Neural crest cell (in vitro differentiated cells): ENCODE results near the gene BRD3OS. TPM values are rescaled to one million over a fixed set of nuclear protein-coding genes. Genes with fewer than 3 reads are reported as not detected.
A peak's percentile ranks its signal among the peaks of the same experiment; 100 is the strongest.
"Not testable (repeated sequence)": the region's sequence is repeated elsewhere in the genome, so short reads cannot be mapped to it uniquely, and the experiment has no call there.

Experiments
- DNase-seq: peaks from one replicate; pipeline ENCODE4 v3.0.0; 2021; ENCODE audit warnings: low read depth, mixed read lengths, low spot score
- H3K27ac Mint-ChIP-seq: one replicate; pipeline ENCODE4 v1.8.0; 2021; ENCODE audit warnings: mild to moderate bottlenecking, mixed read lengths; ENCODE audit not compliant: unreplicated experiment
- H3K27me3 Mint-ChIP-seq: 2 replicates; pipeline ENCODE4 v1.8.0; 2021; ENCODE audit warnings: low read depth, mild to moderate bottlenecking, mixed read lengths
- H3K36me3 Mint-ChIP-seq: 2 replicates; pipeline ENCODE4 v1.8.0; 2021; ENCODE audit warnings: low read depth, mild to moderate bottlenecking, mixed read lengths
- H3K4me1 Mint-ChIP-seq: 2 replicates; pipeline ENCODE4 v1.8.0; 2021; ENCODE audit warnings: mixed read lengths
- H3K4me3 Mint-ChIP-seq: one replicate; pipeline ENCODE4 v1.8.0; 2021; ENCODE audit warnings: mild to moderate bottlenecking, mixed read lengths
- H3K9me3 Mint-ChIP-seq: 2 replicates; pipeline ENCODE4 v1.8.0; 2021; ENCODE audit warnings: mixed read lengths
- total RNA-seq: library from RNA; stranded (reverse); gene quantifications from 2 replicates; pipeline ENCODE4 v1.2.1, GENCODE V29; 2021
- TF ChIP-seq, protein P1 (sequence below): fragments of 200-600 bp; sonication (generic); conservative IDR thresholded peaks from 2 replicates; pipeline ENCODE4 v1.5.0; 2021; ENCODE audit warnings: antibody characterized with exemption, mild to moderate bottlenecking

BRD3OS gene
- total RNA-seq, 1 donor from 2014 or later, result 30.7 TPM

DNA sequence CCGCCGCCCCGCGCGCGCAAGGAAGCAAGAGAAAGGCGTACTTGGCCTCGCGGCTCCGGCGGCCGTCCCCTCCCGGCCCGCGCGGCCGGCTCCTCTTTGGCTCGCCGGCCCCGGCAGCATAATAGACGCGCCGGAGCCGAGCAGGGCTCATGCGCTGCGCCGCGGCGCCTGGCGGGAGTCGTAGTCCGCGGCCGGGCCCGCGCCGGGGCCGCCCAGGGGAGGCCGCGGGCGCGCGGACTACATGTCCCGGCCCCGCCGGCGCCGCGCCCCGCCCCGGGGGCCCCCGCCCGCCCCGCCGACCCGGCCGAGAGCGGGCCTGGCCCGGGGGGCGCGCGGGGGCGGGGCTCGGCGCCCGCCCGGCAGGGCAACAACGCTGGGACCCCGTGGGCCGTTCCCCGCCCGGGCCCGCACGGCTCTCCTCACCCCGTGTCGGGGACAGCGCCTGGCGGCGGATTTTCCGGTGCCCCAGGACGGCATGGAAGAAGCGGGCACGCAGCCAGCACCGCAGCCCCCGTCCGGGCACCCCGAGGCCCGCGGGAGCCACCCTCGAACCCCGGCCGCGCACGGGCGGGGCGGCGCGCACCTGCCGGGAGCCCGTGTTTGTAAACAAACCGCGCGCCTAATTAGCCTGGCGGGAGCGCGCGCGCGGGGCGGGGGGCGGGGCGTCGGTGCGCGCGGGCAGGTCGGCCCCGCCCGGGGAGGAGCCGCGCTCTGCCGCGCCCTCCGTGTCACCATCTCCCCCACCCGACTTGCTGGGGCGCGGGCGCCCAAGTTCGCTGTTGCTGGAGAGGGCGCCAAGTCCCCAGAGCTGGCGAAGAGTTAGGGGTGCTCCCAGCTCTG lies 42.8 kb downstream of the BRD3OS start, which contains the start of gene BRD3:
Gene BRD3 (minus strand): TSS at position 123 of the 840 bp plus-strand sequence. CDS start 14,549 bp downstream, outside the sequence.
- peaks cover 21% of the 10 kb centered on the region for H3K4me1 Mint-ChIP-seq
- peak; percentile 67 for DNase-seq
- TF ChIP-seq, protein P1, sequence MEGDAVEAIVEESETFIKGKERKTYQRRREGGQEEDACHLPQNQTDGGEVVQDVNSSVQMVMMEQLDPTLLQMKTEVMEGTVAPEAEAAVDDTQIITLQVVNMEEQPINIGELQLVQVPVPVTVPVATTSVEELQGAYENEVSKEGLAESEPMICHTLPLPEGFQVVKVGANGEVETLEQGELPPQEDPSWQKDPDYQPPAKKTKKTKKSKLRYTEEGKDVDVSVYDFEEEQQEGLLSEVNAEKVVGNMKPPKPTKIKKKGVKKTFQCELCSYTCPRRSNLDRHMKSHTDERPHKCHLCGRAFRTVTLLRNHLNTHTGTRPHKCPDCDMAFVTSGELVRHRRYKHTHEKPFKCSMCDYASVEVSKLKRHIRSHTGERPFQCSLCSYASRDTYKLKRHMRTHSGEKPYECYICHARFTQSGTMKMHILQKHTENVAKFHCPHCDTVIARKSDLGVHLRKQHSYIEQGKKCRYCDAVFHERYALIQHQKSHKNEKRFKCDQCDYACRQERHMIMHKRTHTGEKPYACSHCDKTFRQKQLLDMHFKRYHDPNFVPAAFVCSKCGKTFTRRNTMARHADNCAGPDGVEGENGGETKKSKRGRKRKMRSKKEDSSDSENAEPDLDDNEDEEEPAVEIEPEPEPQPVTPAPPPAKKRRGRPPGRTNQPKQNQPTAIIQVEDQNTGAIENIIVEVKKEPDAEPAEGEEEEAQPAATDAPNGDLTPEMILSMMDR, result no peak
- no peaks in the 10 kb centered on the region for H3K36me3 Mint-ChIP-seq
- peak within 1 kb of the TSS; percentile 96 for H3K4me3 Mint-ChIP-seq
- peaks cover 34% of the 10 kb centered on the region for H3K27me3 Mint-ChIP-seq
- no peaks in the 10 kb centered on the region for H3K9me3 Mint-ChIP-seq
- peak within 1 kb of the TSS; percentile 71 for H3K27ac Mint-ChIP-seq

DNA sequence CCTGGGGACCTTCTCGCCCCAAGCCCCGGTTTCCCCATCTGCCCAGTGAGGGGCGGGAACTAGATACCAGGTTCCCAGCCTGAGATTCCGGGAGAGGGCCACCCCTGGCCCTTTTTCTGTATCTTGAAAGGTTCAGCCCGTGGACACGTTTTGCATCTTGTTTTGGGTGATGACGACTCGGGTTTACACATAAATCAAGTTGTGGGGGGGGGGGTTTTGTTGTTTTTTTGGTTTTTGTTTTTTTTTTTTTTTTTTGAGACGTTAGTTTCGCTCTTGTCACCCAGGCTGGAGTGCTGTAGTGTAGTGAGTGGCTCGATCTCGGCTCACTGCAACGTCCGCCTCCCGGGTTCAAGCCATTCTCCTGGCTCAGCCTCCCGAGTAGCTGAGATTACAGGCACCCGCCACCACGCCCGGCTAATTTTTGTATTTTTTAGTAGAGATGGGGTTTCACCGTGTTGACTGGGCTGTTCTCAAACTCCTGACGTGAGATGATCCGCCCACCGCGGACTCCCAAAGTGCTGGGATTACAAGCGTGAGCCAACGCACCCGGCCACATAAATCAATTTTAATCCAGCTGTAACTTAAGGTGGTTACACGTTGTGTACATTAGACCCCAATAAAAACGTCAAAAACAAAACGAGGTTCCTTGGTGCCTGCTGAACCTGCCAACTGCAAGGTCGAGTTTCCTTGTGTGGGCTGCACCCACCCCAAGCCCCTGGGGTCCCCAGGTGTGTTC lies 43.6 kb downstream of the BRD3OS start:
- Mint-ChIP-seq H3K27ac (peak overlapping the region; percentile 71), H3K4me3 (peak overlapping the region; percentile 83), H3K27me3 (peaks cover 40% of the 10 kb centered on the region), H3K36me3 (peaks cover 4% of the 10 kb centered on the region), H3K4me1 (peaks cover 21% of the 10 kb centered on the region), H3K9me3 (no peaks in the 10 kb centered on the region)
- TF ChIP-seq, protein P1, result no peak
- no peak for DNase-seq

GRCh38 chr9:134069480-134070399 lies 44.5 kb downstream of the BRD3OS start:
- no peak for DNase-seq

GRCh38 chr9:134071149-134071548 lies 45.9 kb downstream of the BRD3OS start:
- Mint-ChIP-seq H3K27ac (no peak overlapping the region), H3K4me1 (peaks cover 10% of the 10 kb centered on the region), H3K27me3 (peaks cover 47% of the 10 kb centered on the region), H3K36me3 (peaks cover 7% of the 10 kb centered on the region), H3K9me3 (peaks cover 3% of the 10 kb centered on the region), H3K4me3 (peak overlapping the region; percentile 85)
- TF ChIP-seq, protein P1, result no peak
- DNase-seq, result no peak

More at GRCh38 chr9:134069480-134070399, 44.5 kb downstream of the BRD3OS start:
- Mint-ChIP-seq H3K9me3 (peaks cover 2% of the 10 kb centered on the region), H3K4me1 (peaks cover 21% of the 10 kb centered on the region), H3K27me3 (peaks cover 46% of the 10 kb centered on the region), H3K27ac (no peak overlapping the region), H3K36me3 (peaks cover 6% of the 10 kb centered on the region), H3K4me3 (peak overlapping the region; percentile 83)
- TF ChIP-seq, protein P1, result no peak

DNA sequence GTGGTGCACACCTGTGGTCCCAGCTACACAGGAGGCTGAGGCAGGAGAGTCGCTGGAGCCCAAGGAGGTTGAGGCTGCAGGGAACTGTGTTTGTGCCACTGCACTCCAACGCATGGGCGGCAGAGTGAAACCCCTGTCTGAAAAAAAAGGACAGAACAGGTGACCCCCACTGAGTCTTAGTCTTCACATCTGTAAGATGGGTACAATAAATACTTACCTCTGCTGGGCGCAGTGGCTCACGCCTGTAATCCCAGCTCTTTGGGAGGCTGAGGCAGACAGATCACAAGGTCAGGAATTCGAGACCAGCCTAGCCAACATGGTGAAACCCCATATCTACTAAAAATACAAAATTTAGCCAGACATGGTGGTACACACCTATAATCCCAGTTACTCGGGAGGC lies 47.4 kb downstream of the BRD3OS start:
- not testable (repeated sequence) for H3K27ac Mint-ChIP-seq, H3K4me3 Mint-ChIP-seq, H3K9me3 Mint-ChIP-seq, DNase-seq, H3K36me3 Mint-ChIP-seq, H3K4me1 Mint-ChIP-seq
- peaks cover 47% of the 10 kb centered on the region for H3K27me3 Mint-ChIP-seq
